Measurements from ENCODE around the gene CD28. TPM values are rescaled to one million over a fixed set of nuclear protein-coding genes. Genes with fewer than 3 reads are reported as not detected.

Gene CD28
- total and polyA plus RNA-seq, 2 donors (not counting 3 experiments of a cell fraction or from before 2014, with no cell fraction given) = 0.15 TPM; not detected in 1

- H2AFZ ChIP-seq (ENCODE audit: low read depth, low read length) = no peak overlapping the region
- TF ChIP-seq JUN (IDR thresholded peaks at IDR 0.05; ENCODE audit: borderline replicate concordance, insufficient read depth, insufficient read length, low read depth) (peak; percentile 70), FOS (IDR thresholded peaks at IDR 0.05; ENCODE audit: borderline replicate concordance, insufficient read depth, low read length) (peak; percentile 76), EZH2 (IDR thresholded peaks at IDR 0.05; ENCODE audit: borderline replicate concordance, low read depth, low read length, severe bottlenecking) (no peak), GATA2 (IDR thresholded peaks at IDR 0.05; ENCODE audit: insufficient read depth, insufficient read length, low read depth, low read length) (no peak), POLR2A (IDR thresholded peaks at IDR 0.05; ENCODE audit: low read depth, low read length) (no peak), MAX (IDR thresholded peaks at IDR 0.05; ENCODE audit: insufficient read depth, insufficient read length) (no peak), POLR2AphosphoS5 (IDR thresholded peaks at IDR 0.05; ENCODE audit: insufficient read depth, low read depth, low read length) (no peak), MYC (IDR thresholded peaks at IDR 0.05; ENCODE audit: low read depth, low read length) (no peak), CTCF (IDR thresholded peaks at IDR 0.05; ENCODE audit: extremely low read depth in 1 of 2, insufficient read depth in 1 of 2, low read depth in 1 of 2, low read length in 2 of 2) (peak; percentile 74 to 77)
- no TSS peak for BruUV-seq (replicated peaks)
- no peaks in the 10 kb centered on the region for H3K36me3 ChIP-seq (ENCODE audit: control insufficient read depth in 2 of 2, extremely low read depth in 1 of 2, insufficient read depth in 2 of 2, low read length in 2 of 2)
- no peak overlapping the region for H3K27ac ChIP-seq (ENCODE audit: insufficient read depth, low read depth, low read length)
- no peaks in the 10 kb centered on the region for H3K79me2 ChIP-seq (ENCODE audit: control insufficient read depth, insufficient read depth, low read length)
- H3K4me1 ChIP-seq (ENCODE audit: control insufficient read depth, extremely low read depth, insufficient read depth, low read length) = peaks cover 18% of the 10 kb centered on the region
- no peak overlapping the region for H3K9ac ChIP-seq (replicated peaks; ENCODE audit: extremely low read depth, insufficient read depth, low read length)
- H3K27me3 ChIP-seq (ENCODE audit: control insufficient read depth in 2 of 2, insufficient read depth in 2 of 2, low read length in 2 of 2) = no peaks in the 10 kb centered on the region
- intact Hi-C loops (cut with micrococcal nuclease) = loop anchor here (1.0 to 2.0 kb wide), 3 partner anchors 32 to 247 kb away; partner anchors contain the start of gene RAPH1
- H3K4me3 ChIP-seq (replicated peaks in 1 of 3; ENCODE audit: insufficient read depth in 1 of 3, low read depth in 1 of 3, low read length in 3 of 3) = no peak overlapping the region
- POLR2A ChIA-PET = no interaction called here
- no peak overlapping the region for H3K4me2 ChIP-seq (ENCODE audit: insufficient read depth, low read length)
- H3K9me1 ChIP-seq (replicated peaks; ENCODE audit: control insufficient read depth, extremely low read depth, insufficient read depth, low read length) = no peaks in the 10 kb centered on the region
- no peaks in the 10 kb centered on the region for H4K20me1 ChIP-seq (replicated peaks; ENCODE audit: control insufficient read depth, extremely low read depth, insufficient read depth, low read length)
- peak; percentile 90 for DNase-seq (ENCODE audit: low read depth, low spot score)
- H3K9me3 ChIP-seq (replicated peaks; ENCODE audit: control insufficient read depth, insufficient read depth, low read length) = no peaks in the 10 kb centered on the region
- dilution Hi-C loops (cut with MboI; ENCODE audit: extremely low pct_ligation_motif_present, low sequenced_read_pairs) = no loop called here
- CTCF ChIA-PET = interaction anchor here (0.6 to 2.5 kb wide), 17 partner anchors 11 to 328 kb away, joined by 3 to 20 read pairs (median 4); no protein-coding TSS in a partner anchor
- FAIRE-seq = peak; percentile 67
Observed at GRCh38 chr2:203782262-203782976, 76.0 kb downstream of the CD28 start.
